Dedifferentiated amniotic fluid mesenchymal stem cell (primary cell): ENCODE data around the gene UBN1.

Source experiments
- DNase-seq: peaks from one replicate; pipeline ENCODE4 v3.0.0-alpha.2; 2016; ENCODE audit errors: extremely low spot score

The UBN1 gene

DNA sequence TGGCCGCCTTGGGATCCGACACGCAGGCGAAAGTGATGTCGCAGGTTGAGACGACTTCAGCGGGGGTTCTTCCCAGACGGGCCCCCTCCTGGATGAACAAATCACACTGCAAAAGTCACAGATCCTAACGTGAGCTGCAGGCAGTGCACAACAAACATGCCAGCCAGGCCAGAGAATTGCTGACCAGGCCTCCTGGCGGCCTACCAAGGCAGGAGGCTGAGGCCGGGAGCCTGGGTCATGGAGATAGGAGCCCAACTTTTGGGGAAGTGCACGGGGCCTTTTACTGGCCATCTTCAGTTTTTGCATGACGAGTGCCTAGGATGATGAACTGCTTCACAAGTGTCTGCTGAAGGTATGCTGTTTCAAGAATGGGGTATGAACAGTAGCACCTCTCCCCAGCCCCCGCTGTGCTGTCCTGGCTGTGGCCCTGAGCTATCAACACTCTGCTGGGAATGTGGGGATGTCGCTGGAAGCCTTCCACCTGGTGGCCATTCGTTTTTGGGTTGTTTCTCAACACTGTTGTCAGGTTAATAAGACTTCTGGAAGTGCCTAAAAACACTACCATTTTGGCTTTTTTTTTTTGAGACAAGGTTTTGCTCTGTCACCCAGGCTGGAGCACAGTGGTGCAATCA lies 32.6 kb upstream of the UBN1 start:
- DNase-seq, result no peak

DNA sequence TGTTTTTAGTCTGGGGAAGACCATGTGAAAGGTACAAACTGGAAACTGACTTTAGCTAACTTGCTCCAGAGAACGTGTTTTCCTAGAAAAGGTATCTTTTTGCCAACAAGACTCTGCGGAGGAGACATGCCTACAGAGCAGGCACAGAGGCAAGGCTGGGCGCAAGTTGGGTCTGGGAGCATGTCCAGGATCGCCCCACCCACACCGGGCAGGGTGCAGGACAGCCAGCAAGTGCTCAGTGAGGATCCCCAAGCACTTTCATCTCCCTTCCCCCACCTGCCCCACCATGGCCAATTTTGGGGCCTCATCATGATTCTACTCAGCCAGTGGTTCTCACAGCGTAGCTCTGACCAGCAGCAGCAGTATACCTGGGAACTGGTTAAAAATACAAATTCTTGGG lies 26.6 kb upstream of the UBN1 start:
- no peak for DNase-seq

DNA sequence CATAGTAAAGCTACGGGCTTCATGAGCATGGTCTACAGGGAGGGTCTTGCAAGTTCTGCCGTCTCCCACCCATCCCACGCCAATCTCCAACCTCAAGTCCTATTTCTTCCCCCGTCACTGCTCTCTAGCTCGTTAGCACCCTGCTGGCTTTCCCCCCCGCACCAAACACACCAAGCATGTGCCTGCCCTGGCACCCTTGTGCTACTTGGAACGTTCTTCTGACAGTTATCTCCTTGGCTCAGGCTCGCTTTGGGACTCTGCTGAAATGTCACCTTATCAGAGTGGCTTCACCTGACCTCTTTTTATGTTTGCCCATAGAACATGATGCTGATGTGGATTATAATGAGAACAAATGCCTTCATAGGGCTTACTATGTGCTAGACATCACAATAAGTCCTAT lies 22.1 kb upstream of the UBN1 start:
- no peak for DNase-seq

DNA sequence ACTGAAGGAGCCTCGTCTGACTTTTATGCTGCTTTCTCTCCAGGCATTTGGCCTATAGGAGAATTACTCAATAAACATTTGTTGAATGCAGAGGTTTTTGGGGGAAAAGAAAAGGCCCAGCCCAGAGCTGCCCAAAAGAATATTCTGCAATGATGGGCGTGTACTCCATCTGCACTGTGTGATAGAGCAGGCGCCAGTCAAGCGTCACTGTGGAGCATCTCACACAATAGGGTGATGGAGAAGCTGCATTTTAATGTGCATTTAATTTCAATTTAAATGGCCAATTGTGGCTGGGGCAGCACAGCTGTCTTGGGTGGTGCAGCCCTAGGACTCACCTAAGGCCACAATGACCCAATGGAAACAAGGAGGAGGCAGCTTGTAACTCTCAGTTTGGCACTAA lies 20.8 kb upstream of the UBN1 start:
- no peak for DNase-seq

DNA sequence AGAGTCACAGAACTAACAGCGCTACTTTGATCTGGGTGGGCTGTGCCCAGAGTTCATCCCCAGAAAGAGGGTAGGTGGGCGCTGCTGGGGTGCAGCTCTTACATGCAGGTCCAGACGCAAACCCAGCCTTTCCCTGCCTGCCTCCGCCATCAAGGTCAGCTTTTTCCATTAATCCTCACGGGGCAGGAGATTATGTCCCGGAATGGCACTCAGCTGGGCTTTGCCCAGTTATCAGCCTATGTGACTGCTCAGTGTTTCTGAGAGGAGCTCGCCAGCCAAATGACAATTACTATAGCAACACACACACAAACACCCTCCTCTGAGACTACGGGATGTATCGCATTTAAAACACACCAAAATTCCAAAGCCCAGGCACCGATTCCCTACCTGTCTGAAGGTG lies 20.3 kb upstream of the UBN1 start:
- no peak for DNase-seq

DNA sequence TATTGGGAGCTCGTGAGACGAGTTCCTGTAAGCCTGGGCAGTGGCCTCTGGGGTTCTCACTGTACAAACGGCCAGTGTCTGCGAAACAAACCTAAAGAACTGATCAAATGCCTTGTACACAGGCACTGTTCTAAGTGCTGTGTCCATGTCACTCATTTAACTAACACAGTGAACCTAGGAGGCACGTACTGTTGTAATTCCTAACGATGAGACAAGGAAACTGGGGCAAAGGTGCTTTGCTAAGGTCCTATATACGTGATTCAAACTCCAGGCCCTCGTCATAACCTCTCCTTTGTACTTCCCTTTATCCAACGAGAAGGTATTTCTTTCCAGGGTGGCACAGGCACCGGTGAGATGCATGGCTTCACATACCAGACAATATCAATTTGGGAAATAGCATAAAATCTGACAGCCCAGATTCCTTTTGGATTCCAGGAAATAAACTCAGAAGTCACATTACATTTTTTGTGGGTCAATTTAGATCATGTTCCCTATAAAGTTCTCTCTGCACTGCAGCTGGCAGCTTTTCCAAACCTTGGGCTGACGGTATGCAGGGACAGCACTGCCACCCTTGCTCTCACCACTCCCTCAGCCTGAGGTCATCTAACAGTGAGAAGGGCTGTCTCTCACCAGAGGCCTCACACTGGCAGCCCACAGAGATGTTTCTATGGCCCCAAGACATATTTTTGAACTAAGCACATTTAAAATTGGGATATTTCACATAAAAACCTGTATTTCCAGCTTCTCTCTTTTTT lies 18.5 kb upstream of the UBN1 start:
- DNase-seq, result no peak

DNA sequence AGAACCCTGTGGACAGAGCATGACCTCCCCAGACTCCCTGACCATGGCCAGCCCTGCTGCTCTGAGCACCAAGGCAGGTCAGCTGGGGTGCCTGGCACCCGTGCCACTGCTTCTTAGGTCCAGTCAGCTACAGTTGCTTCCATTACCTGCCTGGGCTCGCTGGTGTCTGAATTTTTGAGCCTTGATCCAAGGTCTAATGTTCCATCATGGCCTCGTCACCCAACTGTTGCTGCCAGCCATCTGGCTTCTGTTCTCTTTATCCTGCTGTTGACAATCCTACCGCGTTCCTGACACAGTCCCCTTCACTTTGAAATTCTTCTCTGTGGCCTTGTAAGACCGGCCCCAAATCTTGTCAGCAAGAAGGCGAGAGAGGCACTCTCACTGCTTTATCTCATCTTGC lies 16.9 kb upstream of the UBN1 start:
- no peak for DNase-seq

DNA sequence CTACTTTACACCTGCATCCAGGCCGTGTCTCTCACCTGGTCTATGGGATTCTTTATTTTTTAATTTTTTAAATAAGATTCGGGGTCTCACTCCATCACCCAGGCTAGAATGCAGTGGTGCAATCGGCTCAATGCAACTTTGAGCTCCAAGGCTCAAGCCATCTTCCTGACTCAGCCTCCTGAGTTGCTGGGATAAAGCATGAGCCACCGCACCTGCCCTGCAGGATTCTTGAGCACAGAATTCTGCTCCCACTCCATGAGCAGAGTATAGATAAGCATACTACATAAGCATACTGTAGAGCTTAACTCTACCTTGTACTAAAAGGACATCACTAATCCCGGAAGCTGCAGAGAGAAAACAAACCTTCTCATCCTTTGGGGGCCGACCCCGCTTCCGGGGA lies 15.7 kb upstream of the UBN1 start:
- no peak for DNase-seq

DNA sequence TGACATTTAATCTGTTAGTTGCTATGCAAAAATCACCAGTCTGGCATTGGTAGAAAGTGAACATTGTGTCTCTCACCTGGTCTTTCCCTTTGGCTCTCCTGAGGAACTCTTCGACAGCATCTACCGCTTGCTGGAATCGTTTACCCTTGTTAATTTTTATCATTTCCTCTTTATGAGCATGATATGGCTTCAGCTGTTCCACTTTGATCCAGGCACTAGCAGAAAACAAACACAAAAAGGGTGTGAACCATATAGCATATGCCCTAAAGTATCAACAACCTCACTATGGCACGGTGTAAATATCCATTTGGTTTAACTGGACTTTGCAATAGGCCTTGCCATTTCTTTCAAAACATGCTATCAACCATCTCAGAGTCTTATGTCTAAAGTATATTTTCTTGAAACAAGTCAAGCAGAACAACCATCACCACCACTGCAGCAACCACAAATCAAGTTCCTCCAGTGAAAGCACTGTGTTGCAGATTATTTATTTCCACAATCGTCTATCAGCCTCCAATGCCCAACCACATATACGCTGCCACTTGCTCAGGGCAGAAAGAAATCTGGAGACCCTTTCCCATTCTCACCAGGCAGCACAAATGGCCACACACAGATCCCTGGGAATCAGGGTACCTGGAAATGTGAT lies 14.5 kb upstream of the UBN1 start:
- DNase-seq, result no peak

DNA sequence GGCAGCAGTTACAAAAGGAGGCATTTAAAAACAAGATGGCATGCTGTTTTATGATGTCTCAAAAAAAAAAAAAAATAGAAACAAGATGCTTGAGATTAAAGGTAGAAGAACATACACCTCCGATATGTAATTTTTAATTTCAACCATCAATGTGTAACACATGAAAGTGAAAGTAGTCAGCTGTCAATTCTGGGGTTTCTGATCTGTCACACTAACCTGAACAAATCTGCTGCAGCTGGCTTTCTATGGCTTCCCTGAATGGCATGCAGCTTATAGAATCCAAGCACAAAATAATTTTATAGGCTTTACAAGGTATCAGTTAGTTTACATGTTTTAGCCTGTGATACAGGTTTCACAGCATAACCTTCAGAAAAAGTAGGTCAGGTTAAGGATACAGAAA lies 13.7 kb upstream of the UBN1 start:
- no peak for DNase-seq

DNA sequence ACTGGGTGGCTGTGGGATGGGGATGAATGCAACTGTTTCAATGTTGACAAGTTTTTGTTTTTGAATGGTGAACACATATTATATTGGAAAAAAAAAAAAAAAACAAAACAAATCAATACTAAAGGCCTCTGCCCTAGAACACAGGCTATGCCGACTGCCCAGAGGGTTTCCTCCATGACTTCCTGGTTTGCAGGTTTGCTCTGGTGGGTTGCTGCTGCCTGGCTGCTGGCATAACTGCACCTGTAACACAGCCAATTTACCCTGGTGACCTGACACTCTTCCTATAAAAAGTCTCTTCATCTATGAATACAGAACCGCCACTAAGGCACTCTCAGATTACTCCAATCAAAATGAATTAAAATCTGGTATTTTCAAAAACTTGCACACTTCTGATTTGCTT lies 10.6 kb upstream of the UBN1 start:
- DNase-seq, result no peak

DNA sequence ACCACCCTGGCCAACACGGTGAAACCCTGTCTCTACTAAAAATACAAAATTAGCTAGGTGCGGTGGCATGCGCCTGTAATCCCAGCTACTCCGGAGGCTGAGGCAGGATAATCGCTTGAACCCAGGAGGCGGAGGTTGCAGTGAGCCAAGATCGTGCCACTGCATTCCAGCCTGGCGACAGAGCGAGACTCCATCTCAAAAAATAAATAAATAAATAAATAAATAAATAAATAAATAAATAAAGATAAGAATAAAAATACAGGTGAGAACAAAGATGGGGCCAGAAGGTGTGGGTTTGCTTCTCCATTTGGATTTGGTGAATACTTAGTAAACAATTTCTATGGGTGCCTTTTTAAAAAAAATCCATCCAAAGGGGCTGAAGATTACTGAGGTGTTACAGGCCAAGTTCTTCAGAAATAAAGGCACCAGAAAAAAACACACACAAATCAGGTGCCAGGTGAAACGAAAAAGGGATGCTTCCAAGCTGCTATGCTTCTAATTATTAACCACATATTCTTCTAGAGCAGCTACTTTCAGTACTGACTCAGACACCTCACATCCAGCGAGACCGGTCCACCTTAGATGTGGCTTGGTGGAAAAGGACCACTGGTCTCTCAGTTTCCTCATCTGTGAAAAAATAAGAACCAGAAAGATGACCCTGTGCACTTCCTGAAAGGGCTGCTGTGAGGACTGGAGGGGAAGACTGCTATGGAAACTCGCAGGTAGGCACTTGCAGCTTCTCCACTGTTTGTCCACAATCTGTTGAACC lies 9.4 kb upstream of the UBN1 start:
- DNase-seq, result no peak

DNA sequence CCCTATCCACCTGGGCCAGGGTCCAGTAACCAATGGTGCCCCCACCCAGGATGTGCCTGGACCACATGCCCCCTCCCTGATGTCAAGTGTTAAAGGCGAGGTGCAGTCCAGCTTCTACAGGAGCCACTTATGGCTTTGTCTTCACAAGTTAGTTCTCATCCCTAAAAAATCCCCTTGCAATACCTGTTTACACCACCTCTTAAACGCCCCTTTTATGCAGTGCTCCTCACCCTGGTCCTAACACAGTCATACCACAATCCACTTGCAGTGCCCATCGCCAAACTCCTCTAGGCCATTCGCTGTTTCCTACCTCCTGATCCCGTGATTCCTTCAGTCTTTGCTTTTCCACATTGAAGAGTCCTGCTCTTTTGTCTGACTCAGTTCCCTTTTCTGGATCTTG lies 7.3 kb upstream of the UBN1 start:
- DNase-seq, result no peak

DNA sequence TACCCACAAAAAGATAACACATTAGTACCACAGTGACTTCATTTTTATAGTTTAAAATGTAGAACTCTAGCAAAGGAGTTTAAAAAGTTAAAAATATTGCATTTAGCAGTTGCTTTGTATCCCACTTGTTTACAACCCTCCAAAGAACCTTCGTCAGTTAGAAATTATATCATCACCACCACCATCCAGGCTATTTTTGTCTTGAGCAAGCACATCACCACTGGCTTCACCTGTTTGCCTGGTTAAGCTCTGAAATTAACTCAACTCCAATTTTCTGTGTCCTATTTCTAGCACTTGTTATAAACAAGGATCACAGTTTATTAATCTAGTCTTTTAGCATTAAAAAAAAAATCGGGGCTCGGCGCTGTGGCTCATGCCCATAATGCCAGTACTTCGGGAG lies 6.3 kb upstream of the UBN1 start:
- no peak for DNase-seq

DNA sequence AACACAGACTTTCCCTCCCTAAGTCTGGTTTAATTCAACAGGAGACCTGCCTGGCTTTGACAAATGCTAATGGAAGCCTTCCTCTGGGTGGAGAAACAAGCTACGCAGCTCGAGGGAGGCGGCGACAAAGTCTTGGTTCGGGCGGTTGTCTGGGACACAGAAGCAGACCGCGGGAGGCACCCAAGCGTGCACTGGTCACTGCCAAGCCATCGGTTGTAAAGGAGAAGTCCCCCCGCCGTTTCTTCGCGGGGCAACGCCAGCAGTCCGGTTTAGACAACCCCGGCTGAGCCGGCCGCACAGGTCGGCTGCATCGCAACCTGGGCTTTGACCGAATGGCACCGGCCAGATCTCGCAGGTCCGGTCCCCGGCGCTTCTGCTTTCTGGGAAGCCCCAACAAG lies 779 bp upstream of the UBN1 start:
- peak; percentile 52 for DNase-seq

DNA sequence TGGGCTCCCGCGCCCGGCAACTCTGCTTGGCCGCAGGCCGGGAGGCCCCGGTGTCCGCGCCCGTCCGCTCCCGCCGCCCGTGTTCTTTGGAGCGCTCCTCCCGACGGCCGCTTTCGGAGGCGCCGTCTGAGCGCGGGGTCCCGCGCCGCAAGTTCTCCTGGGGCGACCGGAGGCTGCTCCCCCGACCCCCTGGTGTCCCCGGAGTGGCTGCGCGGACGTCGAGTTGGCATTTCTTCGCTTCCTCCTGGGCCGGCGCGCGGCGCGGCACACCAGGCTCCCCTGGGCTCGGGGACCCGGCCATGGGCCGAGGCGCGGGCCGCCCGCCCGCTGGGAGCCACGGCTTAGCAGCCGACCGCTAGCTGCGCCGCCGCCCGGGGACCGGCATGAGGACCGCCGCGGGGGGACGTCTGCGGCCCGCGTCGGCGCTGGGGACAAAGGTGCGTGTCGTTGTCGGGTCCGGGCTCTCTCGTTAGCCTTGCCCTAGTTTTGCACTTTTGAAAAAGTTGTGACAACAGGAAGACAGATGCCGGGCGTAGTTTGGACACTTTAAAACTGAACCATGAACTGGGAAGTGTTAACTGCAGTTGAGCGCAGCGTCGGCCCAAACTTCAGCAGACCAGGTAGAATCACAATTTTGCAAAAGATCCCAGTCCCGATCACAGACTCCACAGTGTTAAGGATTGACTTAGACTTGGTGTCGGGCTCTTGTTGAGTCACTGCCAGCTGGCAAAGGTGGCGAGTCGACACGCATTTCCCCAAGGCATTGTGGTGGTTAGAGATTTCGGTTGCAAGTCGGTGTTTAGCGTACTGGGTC lies 700 bp downstream of the UBN1 start:
- DNase-seq, result peak; percentile 54

DNA sequence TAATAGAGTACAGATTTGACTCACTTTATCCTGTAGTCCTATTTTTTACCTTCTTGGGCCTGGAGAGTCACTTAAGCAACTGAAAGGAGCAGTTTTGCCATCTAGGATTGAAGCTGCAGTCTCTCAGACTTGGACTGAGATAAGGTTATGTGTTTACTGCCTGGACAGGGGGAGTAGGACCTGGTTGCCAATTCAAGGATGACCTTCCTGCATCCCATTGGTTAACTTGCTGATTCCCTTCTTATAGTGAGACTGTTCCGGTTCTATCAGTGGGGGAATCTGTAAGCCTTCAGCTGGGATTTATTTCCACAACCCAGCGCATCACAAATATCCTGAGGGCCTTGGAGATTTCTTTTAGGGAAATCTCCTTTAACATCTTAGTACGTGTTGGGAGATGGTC lies 2.9 kb downstream of the UBN1 start:
- DNase-seq, result no peak

DNA sequence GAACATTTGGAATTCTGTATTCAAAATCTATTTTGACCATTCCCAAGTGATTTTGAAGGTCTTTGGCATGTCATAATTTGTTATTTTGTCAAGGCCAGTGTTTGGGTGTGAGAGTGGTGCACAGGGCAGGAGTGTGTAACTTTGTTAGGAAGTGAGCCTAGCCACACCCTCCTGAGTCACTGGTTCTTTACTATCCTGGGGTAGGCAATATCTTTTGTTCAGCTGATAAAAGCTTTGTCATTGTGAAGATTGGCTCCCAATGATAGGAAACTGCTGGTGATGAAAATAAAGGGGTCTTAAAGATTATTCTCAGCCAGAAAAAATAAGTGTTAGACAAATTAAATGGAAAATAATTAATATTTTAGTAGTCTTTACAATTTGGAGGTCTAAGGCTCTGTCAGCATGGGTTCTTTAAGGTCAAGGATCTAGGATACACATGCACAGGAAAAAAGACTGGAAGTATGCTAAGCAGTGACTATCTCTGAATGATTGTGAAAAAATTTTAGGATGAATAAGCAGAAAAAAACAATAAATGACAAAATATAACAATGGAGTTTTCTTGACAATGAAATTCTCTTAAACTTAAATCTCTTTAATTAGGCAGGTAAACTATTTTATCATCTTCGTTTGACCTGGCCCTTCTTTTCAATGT lies 5.1 kb downstream of the UBN1 start:
- DNase-seq, result peak; percentile 30

DNA sequence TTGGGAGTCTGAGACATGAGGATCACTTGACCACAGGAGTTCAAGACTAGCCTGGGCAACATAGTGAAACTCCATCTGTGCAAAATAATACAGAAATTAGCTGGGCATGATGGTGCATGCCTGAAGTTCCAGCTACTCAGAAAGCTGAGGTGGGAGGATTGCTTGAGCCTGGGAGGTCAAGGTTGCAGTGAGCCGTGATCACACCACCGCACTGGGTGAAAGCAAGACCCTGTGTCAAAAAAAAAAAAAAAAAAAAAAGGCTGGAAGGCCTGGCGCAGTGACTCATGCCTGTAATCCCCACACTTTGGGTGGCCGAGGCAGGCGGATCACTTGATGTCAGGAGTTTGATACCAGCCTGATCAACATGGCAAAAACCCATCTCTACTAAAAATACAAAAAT lies 8.1 kb downstream of the UBN1 start:
- no peak for DNase-seq

DNA sequence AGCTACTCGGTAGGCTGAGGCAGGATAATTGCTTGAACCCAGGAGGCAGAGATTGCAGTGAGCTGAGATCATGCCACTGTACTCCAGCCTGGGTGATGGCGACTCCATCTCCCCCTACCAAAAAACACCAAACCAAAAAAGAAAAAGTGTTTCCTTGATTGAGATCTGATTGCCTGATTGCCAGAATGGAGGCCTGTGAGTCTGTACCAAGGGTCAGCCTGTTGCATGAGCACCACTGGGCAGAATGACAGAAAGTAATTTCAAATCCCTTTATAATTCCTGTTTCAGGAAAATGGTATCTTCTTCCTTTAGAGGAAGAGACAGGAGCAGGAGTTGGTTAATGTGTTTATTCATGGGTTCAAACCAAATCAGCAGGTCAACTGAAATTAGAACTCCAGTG lies 8.5 kb downstream of the UBN1 start:
- no peak for DNase-seq

DNA sequence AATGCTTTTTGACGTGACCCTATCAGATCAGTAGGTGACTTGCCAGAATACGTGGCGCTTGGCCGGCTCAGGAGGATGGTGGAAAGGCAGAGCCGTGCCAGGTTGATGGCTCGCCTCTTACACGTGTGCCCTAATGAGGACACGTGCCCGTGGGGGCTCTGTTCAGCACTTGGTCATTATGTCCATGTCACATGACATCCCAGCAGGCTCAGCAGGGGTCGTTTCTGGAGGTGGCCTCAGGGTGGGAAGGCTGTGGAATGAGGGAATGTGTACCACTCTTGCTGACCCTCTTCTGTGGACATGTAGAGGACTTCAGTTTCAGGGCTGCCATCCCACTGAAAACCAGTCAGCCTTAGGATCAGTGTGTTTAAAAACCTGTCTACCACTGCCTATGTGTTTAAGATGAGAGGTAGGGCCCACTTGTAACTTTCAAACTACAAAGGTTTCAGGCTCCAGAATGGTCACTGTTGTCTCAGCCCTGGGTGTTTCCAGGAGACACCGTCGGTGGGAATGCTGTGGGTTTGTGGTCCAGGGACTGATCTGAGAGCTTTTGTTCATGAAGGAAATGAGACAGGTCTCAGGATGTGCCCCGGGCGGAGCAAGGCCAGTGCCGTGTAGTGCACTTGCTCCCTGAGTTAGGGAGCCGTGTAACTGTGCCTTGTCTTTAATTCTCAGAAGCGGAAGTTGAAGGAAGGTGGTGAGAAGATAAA lies 12.1 kb downstream of the UBN1 start:
- DNase-seq, result no peak
